ENCODE data around the gene CHAC1. TPM values are rescaled to one million over a fixed set of nuclear protein-coding genes. Genes with fewer than 3 reads are reported as not detected.

CHAC1 gene
- total RNA-seq, 1 donor from 2014 or later = 28.5 TPM

- intact Hi-C loops (cut with DNase I) = no loop called here
- H3K27me3 ChIP-seq = no peaks in the 10 kb centered on the region
- no peaks in the 10 kb centered on the region for H3K36me3 ChIP-seq
- no peak for TF ChIP-seq CTCF (IDR thresholded peaks at IDR 0.05)
- no peak overlapping the region for H3K4me3 ChIP-seq
- no peak for DNase-seq (ENCODE audit: low spot score in 2 of 2)
- H3K4me1 ChIP-seq = peaks cover 0 to under 1% of the 10 kb centered on the region in 2 donors
- no peak overlapping the region for H3K27ac ChIP-seq
- no peaks in the 10 kb centered on the region for H3K9me3 ChIP-seq
These were observed 9.9 kb downstream of the CHAC1 start for GRCh38 chr15:40963201-40963600.

- H3K9me3 ChIP-seq = no peaks in the 10 kb centered on the region
- intact Hi-C loops (cut with DNase I) = no loop called here
- no peak overlapping the region for H3K27ac ChIP-seq
- H3K36me3 ChIP-seq = no peaks in the 10 kb centered on the region
- no peaks in the 10 kb centered on the region for H3K4me1 ChIP-seq
- H3K4me3 ChIP-seq = no peak overlapping the region
- no peak for DNase-seq (ENCODE audit: low spot score in 2 of 2)
- TF ChIP-seq CTCF (IDR thresholded peaks at IDR 0.05) = no peak
- no peaks in the 10 kb centered on the region for H3K27me3 ChIP-seq
These were observed 10.7 kb downstream of the CHAC1 start for GRCh38 chr15:40964006-40964405.

GRCh38 chr15:40964634-40965033, 11.4 kb downstream of the CHAC1 start:
- H3K9me3 ChIP-seq = no peaks in the 10 kb centered on the region
- no peak for DNase-seq (ENCODE audit: low spot score in 2 of 2)

GRCh38 chr15:40968290-40969085, 15.2 kb downstream of the CHAC1 start:
- H3K4me1 ChIP-seq = no peaks in the 10 kb centered on the region
- no peaks in the 10 kb centered on the region for H3K27me3 ChIP-seq
- no peak overlapping the region for H3K4me3 ChIP-seq
- intact Hi-C loops (cut with DNase I) = no loop called here
- H3K36me3 ChIP-seq = no peaks in the 10 kb centered on the region
- DNase-seq (ENCODE audit: low spot score in 2 of 2) = no peak
- no peak for TF ChIP-seq CTCF (IDR thresholded peaks at IDR 0.05)
- H3K27ac ChIP-seq = no peak overlapping the region
- H3K9me3 ChIP-seq = no peaks in the 10 kb centered on the region

More at GRCh38 chr15:40964634-40965033, 11.4 kb downstream of the CHAC1 start:
- H3K27ac ChIP-seq = no peak overlapping the region
- no peaks in the 10 kb centered on the region for H3K36me3 ChIP-seq
- no peaks in the 10 kb centered on the region for H3K4me1 ChIP-seq
- intact Hi-C loops (cut with DNase I) = no loop called here
- no peak for TF ChIP-seq CTCF (IDR thresholded peaks at IDR 0.05)
- H3K4me3 ChIP-seq = no peak overlapping the region
- H3K27me3 ChIP-seq = no peaks in the 10 kb centered on the region

GRCh38 chr15:40969363-40969762, 16.1 kb downstream of the CHAC1 start:
- H3K27ac ChIP-seq = no peak overlapping the region
- intact Hi-C loops (cut with DNase I) = no loop called here
- no peaks in the 10 kb centered on the region for H3K9me3 ChIP-seq
- no peaks in the 10 kb centered on the region for H3K36me3 ChIP-seq
- no peak for TF ChIP-seq CTCF (IDR thresholded peaks at IDR 0.05)
- H3K4me1 ChIP-seq = no peaks in the 10 kb centered on the region
- no peak overlapping the region for H3K4me3 ChIP-seq
- H3K27me3 ChIP-seq = no peaks in the 10 kb centered on the region
- no peak for DNase-seq (ENCODE audit: low spot score in 2 of 2)

Data from ascending aorta (tissue), 2 donors.